WTC11 (cell line): ENCODE measurements around the gene COPS7A. TPM values are rescaled to one million over a fixed set of nuclear protein-coding genes. Genes with fewer than 3 reads are reported as not detected.
A peak's percentile ranks its signal among the peaks of the same experiment; 100 is the strongest.

Source experiments
- ATAC-seq: fragments of 200-7000 bp; cut with Tn5 transposase; 2 replicates; pipeline ENCODE4 v1.10.0; 2021; ENCODE audit warnings: mild to moderate bottlenecking, moderate library complexity
- CTCF ChIA-PET: fragments of 300-600 bp; sonication (Branson Sonifier 250); formaldehyde crosslinking; loops from one replicate; lab custom pipeline; 2021; ENCODE audit warnings: antibody characterized with exemption; lab: Charles Lee
- POLR2A ChIA-PET: fragments of 350-600 bp; sonication (Branson Sonifier 250); formaldehyde crosslinking; loops from one replicate; lab custom pipeline; 2021; ENCODE audit warnings: antibody characterized with exemption; lab: Charles Lee
- DNase-seq: peaks from one replicate; pipeline ENCODE4 v3.0.0; 2021; ENCODE audit warnings: low spot score
- H3K27ac Mint-ChIP-seq: 2 replicates; pipeline ENCODE4 v1.8.0; 2021; ENCODE audit warnings: mixed read lengths
- H3K27me3 Mint-ChIP-seq: 2 replicates; pipeline ENCODE4 v1.8.0; 2021; ENCODE audit warnings: low read depth, mild to moderate bottlenecking, moderate library complexity, mixed read lengths
- H3K36me3 Mint-ChIP-seq: 2 replicates; pipeline ENCODE4 v1.8.0; 2021; ENCODE audit warnings: mixed read lengths
- H3K4me1 Mint-ChIP-seq: 2 replicates; pipeline ENCODE4 v1.8.0; 2022; ENCODE audit warnings: mixed read lengths
- H3K4me3 Mint-ChIP-seq: 2 replicates; pipeline ENCODE4 v1.8.0; 2021; ENCODE audit warnings: mild to moderate bottlenecking, moderate library complexity, mixed read lengths
- H3K9me3 Mint-ChIP-seq: 2 replicates; pipeline ENCODE4 v1.8.0; 2021; ENCODE audit warnings: mixed read lengths
- AFF4 ChIP-seq: sonication (generic); formaldehyde crosslinking; IDR thresholded peaks from 2 replicates; pipeline ENCODE4 v1.8.1; 2023; ENCODE audit warnings: mild to moderate bottlenecking, missing genetic modification reagents, borderline replicate concordance
- CREM ChIP-seq: sonication (generic); formaldehyde crosslinking; IDR thresholded peaks from 2 replicates; pipeline ENCODE4 v1.8.1; 2022; ENCODE audit warnings: mild to moderate bottlenecking, missing genetic modification reagents, moderate library complexity
- E2F4 ChIP-seq: sonication (generic); formaldehyde crosslinking; IDR thresholded peaks from 2 replicates; pipeline ENCODE4 v1.8.1; 2022; ENCODE audit warnings: low read depth, mild to moderate bottlenecking, moderate library complexity, missing genetic modification reagents, borderline replicate concordance
- HMGXB4 ChIP-seq: sonication (generic); formaldehyde crosslinking; IDR thresholded peaks from 2 replicates; pipeline ENCODE4 v1.8.1; 2023; ENCODE audit warnings: mild to moderate bottlenecking, moderate library complexity, missing genetic modification reagents
- MXD4 ChIP-seq: fragments of 250-450 bp; sonication (Bioruptor Pico); IDR thresholded peaks from 2 replicates; pipeline ENCODE4 v1.8.0; 2021; ENCODE audit warnings: mild to moderate bottlenecking, moderate library complexity, borderline replicate concordance
- NFYB ChIP-seq: sonication (generic); formaldehyde crosslinking; conservative IDR thresholded peaks from 2 replicates; pipeline ENCODE4 v1.8.0; 2022; ENCODE audit warnings: low read depth, missing genetic modification reagents
- NR1H2 ChIP-seq: sonication (generic); formaldehyde crosslinking; IDR thresholded peaks from 2 replicates; pipeline ENCODE4 v1.9.0; 2021; ENCODE audit warnings: mild to moderate bottlenecking, moderate library complexity, missing genetic modification reagents
- OVOL2 ChIP-seq: fragments of 250-450 bp; sonication (Bioruptor Pico); IDR thresholded peaks from 2 replicates; pipeline ENCODE4 v1.9.0; 2021; ENCODE audit warnings: mild to moderate bottlenecking, borderline replicate concordance
- PRDM15 ChIP-seq: sonication (generic); formaldehyde crosslinking; IDR thresholded peaks from 2 replicates; pipeline ENCODE4 v1.8.0; 2022; ENCODE audit warnings: missing genetic modification reagents
- PRRX2 ChIP-seq: fragments of 250-450 bp; sonication (Bioruptor Pico); IDR thresholded peaks from 2 replicates; pipeline ENCODE4 v1.8.0; 2021; ENCODE audit warnings: mild to moderate bottlenecking
- SMAD4 ChIP-seq: sonication (generic); formaldehyde crosslinking; IDR thresholded peaks from 2 replicates; pipeline ENCODE4 v1.8.0; 2022; ENCODE audit warnings: mild to moderate bottlenecking, missing genetic modification reagents
- SP1 ChIP-seq: sonication (generic); formaldehyde crosslinking; conservative IDR thresholded peaks from 2 replicates; pipeline ENCODE4 v1.8.1; 2022; ENCODE audit warnings: missing genetic modification reagents
- ZBTB21 ChIP-seq: sonication (generic); formaldehyde crosslinking; IDR thresholded peaks from 2 replicates; pipeline ENCODE4 v1.8.1; 2023; ENCODE audit warnings: mild to moderate bottlenecking, missing genetic modification reagents, borderline replicate concordance
- ZNF121 ChIP-seq: sonication (generic); formaldehyde crosslinking; IDR thresholded peaks from 2 replicates; pipeline ENCODE4 v1.8.0; 2023; ENCODE audit warnings: missing genetic modification reagents
- ZNF219 ChIP-seq: sonication (generic); formaldehyde crosslinking; IDR thresholded peaks from 2 replicates; pipeline ENCODE4 v1.8.0; 2023; ENCODE audit warnings: missing genetic modification reagents, mild to moderate bottlenecking, borderline replicate concordance
- ZNF416 ChIP-seq: fragments of 250-450 bp; sonication (Bioruptor Pico); IDR thresholded peaks from 2 replicates; pipeline ENCODE4 v1.9.0; 2021; ENCODE audit warnings: mild to moderate bottlenecking, inconsistent platforms
- ZNF423 ChIP-seq: fragments of 250-450 bp; sonication (Bioruptor Pico); IDR thresholded peaks from 2 replicates; pipeline ENCODE4 v2.1.2; 2022; ENCODE audit warnings: mild to moderate bottlenecking, moderate library complexity
- ZNF425 ChIP-seq: fragments of 250-450 bp; sonication (Bioruptor Pico); conservative IDR thresholded peaks from 2 replicates; pipeline ENCODE4 v1.9.0; 2021; ENCODE audit warnings: mild to moderate bottlenecking
- ZNF532 ChIP-seq: fragments of 250-450 bp; sonication (Bioruptor Pico); IDR thresholded peaks from 2 replicates; pipeline ENCODE4 v1.9.0; 2021; ENCODE audit warnings: mild to moderate bottlenecking, borderline replicate concordance
- total RNA-seq: library from RNA; stranded (reverse); gene quantifications from 3 replicates; pipeline ENCODE4 v1.2.3, GENCODE V29; 2021

The COPS7A gene
- total RNA-seq, 1 experiment from 2014 or later = 41.4 TPM

GRCh38 chr12:6723607-6724408 is at the start of gene COPS7A (continued):
- TF ChIP-seq ZNF425 (CRISPR knock-in tag) = no peak
- TF ChIP-seq ZNF219 (CRISPR knock-in tag) = 0 out of 2 replicates have a peak, but pooled peaks have one; percentile 73
- TF ChIP-seq NFYB (CRISPR knock-in tag) = peak; percentile 47
- no peak for TF ChIP-seq PRRX2
- peak; percentile 76 for TF ChIP-seq E2F4 (CRISPR knock-in tag)
- TF ChIP-seq ZBTB21 = peak; percentile 91
- no peak for TF ChIP-seq OVOL2 (CRISPR knock-in tag)
- peak; percentile 85; the same call in 1 of the 2 replicates for TF ChIP-seq AFF4
- TF ChIP-seq NR1H2 = peak; percentile 79; the same call in 1 of the 2 replicates
- TF ChIP-seq ZNF423 = no peak
- TF ChIP-seq MXD4 (CRISPR knock-in tag) = no peak
- TF ChIP-seq CREM (CRISPR knock-in tag) = peak; percentile 94

GRCh38 chr12:6676962-6677361 is 46.9 kb upstream of the COPS7A start:
- H3K4me3 Mint-ChIP-seq = no peak overlapping the region
- H3K4me1 Mint-ChIP-seq = no peaks in the 10 kb centered on the region
- DNase-seq = no peak
- ATAC-seq = no peak
- CTCF ChIA-PET = interaction anchor here (1.3 kb wide), 1 partner anchor 139 kb away, joined by 3 read pairs; no protein-coding TSS in a partner anchor
- POLR2A ChIA-PET = no interaction called here
- no peaks in the 10 kb centered on the region for H3K27me3 Mint-ChIP-seq
- no peaks in the 10 kb centered on the region for H3K9me3 Mint-ChIP-seq
- no peak overlapping the region for H3K27ac Mint-ChIP-seq
- peaks cover 65% of the 10 kb centered on the region for H3K36me3 Mint-ChIP-seq
- TF ChIP-seq ZNF121 (CRISPR knock-in tag) = no peak
- TF ChIP-seq HMGXB4 (CRISPR knock-in tag) = no peak
- TF ChIP-seq SMAD4 = no peak
- TF ChIP-seq ZNF532 = no peak
- no peak for TF ChIP-seq SP1 (CRISPR knock-in tag)
- no peak for TF ChIP-seq PRDM15
- no peak for TF ChIP-seq ZNF416 (CRISPR knock-in tag)
